ENCODE data around the gene TF.

The TF gene

GRCh38 chr3:133827136-133827535, 80.9 kb downstream of the TF start:
- H3K27ac ChIP-seq (replicated peaks): no peak overlapping the region
- no peak for DNase-seq (ENCODE audit: low read depth in 1 of 2, low spot score in 1 of 2)
- H3K27me3 ChIP-seq (ENCODE audit: insufficient read depth, poor library complexity, severe bottlenecking): no peaks in the 10 kb centered on the region
- H3K4me3 ChIP-seq (replicated peaks; ENCODE audit: insufficient read depth, low read length): no peak overlapping the region
- no peak for TF ChIP-seq CTCF (IDR thresholded peaks at IDR 0.05; ENCODE audit: insufficient read depth, low read length)
- no peak for TF ChIP-seq REST (IDR thresholded peaks at IDR 0.05; ENCODE audit: insufficient replicate concordance, low read depth)
- no peak for TF ChIP-seq SPI1 (IDR thresholded peaks at IDR 0.05; ENCODE audit: borderline replicate concordance, low read depth)
- no peak for TF ChIP-seq GABPA (IDR thresholded peaks at IDR 0.05; ENCODE audit: low read depth)
- no peak for TF ChIP-seq POLR2AphosphoS5 (IDR thresholded peaks at IDR 0.05; ENCODE audit: low read depth)

GRCh38 chr3:133827684-133828083, 81.5 kb downstream of the TF start:
- no peaks in the 10 kb centered on the region for H3K27me3 ChIP-seq (ENCODE audit: insufficient read depth, poor library complexity, severe bottlenecking)
- H3K27ac ChIP-seq (replicated peaks): no peak overlapping the region
- TF ChIP-seq CTCF (IDR thresholded peaks at IDR 0.05; ENCODE audit: insufficient read depth, low read length): no peak
- TF ChIP-seq SPI1 (IDR thresholded peaks at IDR 0.05; ENCODE audit: borderline replicate concordance, low read depth): no peak
- no peak for TF ChIP-seq GABPA (IDR thresholded peaks at IDR 0.05; ENCODE audit: low read depth)
- no peak for TF ChIP-seq REST (IDR thresholded peaks at IDR 0.05; ENCODE audit: insufficient replicate concordance, low read depth)
- TF ChIP-seq POLR2AphosphoS5 (IDR thresholded peaks at IDR 0.05; ENCODE audit: low read depth): no peak
- no peak for DNase-seq (ENCODE audit: low read depth in 1 of 2, low spot score in 1 of 2)
- no peak overlapping the region for H3K4me3 ChIP-seq (replicated peaks; ENCODE audit: insufficient read depth, low read length)

- DNase-seq (ENCODE audit: low read depth in 1 of 2, low spot score in 1 of 2): no peak
These were observed 82.5 kb downstream of the TF start for GRCh38 chr3:133828576-133829309.

GRCh38 chr3:133829310-133829707, 83.1 kb downstream of the TF start:
- Histone ChIP-seq H3K27ac (replicated peaks) (no peak overlapping the region), H3K27me3 (ENCODE audit: insufficient read depth, poor library complexity, severe bottlenecking) (no peaks in the 10 kb centered on the region), H3K4me3 (replicated peaks; ENCODE audit: insufficient read depth, low read length) (no peak overlapping the region)
- TF ChIP-seq REST (IDR thresholded peaks at IDR 0.05; ENCODE audit: insufficient replicate concordance, low read depth): no peak
- TF ChIP-seq GABPA (IDR thresholded peaks at IDR 0.05; ENCODE audit: low read depth): no peak
- no peak for TF ChIP-seq POLR2AphosphoS5 (IDR thresholded peaks at IDR 0.05; ENCODE audit: low read depth)
- no peak for TF ChIP-seq SPI1 (IDR thresholded peaks at IDR 0.05; ENCODE audit: borderline replicate concordance, low read depth)
- TF ChIP-seq CTCF (IDR thresholded peaks at IDR 0.05; ENCODE audit: insufficient read depth, low read length): no peak
- no peak for DNase-seq (ENCODE audit: low read depth in 1 of 2, low spot score in 1 of 2)

More at GRCh38 chr3:133828576-133829309, 82.5 kb downstream of the TF start:
- no peak overlapping the region for H3K4me3 ChIP-seq (replicated peaks; ENCODE audit: insufficient read depth, low read length)
- no peaks in the 10 kb centered on the region for H3K27me3 ChIP-seq (ENCODE audit: insufficient read depth, poor library complexity, severe bottlenecking)
- TF ChIP-seq GABPA (IDR thresholded peaks at IDR 0.05; ENCODE audit: low read depth) (no peak), SPI1 (IDR thresholded peaks at IDR 0.05; ENCODE audit: borderline replicate concordance, low read depth) (no peak)
- H3K27ac ChIP-seq (replicated peaks): no peak overlapping the region
